ENCODE results near the gene CLASRP. TPM values are rescaled to one million over a fixed set of nuclear protein-coding genes. Genes with fewer than 3 reads are reported as not detected.

Gene CLASRP
- total RNA-seq, 2 donors from 2014 or later = 40.2 to 64.9 TPM

- H3K27me3 ChIP-seq = no peaks in the 10 kb centered on the region
- no peak overlapping the region for H3K4me3 ChIP-seq
- H3K36me3 ChIP-seq (replicated peaks in 1 of 2; ENCODE audit: insufficient read depth in 1 of 2, low read depth in 2 of 2) = peaks cover 0 to 2% of the 10 kb centered on the region in 2 donors
- no peak overlapping the region for H3K27ac ChIP-seq
- ATAC-seq = no peak
- intact Hi-C loops (cut with DNase I) = no loop called here
- 69 to 77% methylated on average over 11 of the region's 11 CpGs for WGBS, 2 donors
- H3K9me3 ChIP-seq = no peaks in the 10 kb centered on the region
- no peak for TF ChIP-seq POLR2A (IDR thresholded peaks at IDR 0.05)
- no peak for TF ChIP-seq CTCF (IDR thresholded peaks at IDR 0.05)
- H3K4me1 ChIP-seq = peaks cover 14% of the 10 kb centered on the region
- DNase-seq = no peak
These were observed 48.7 kb downstream of the CLASRP start for GRCh38 chr19:45087531-45087930.

- DNase-seq (no peak), ATAC-seq (no peak)
- intact Hi-C loops (cut with DNase I) = no loop called here
- no peak overlapping the region for H3K4me3 ChIP-seq
- 88 to 89% methylated on average over 5 to 17 of the region's 17 CpGs for WGBS, 2 donors
- peaks cover 0 to 2% of the 10 kb centered on the region in 2 donors for H3K36me3 ChIP-seq (replicated peaks in 1 of 2; ENCODE audit: insufficient read depth in 1 of 2, low read depth in 2 of 2)
- peaks cover 30% of the 10 kb centered on the region for H3K4me1 ChIP-seq
- H3K27me3 ChIP-seq = no peaks in the 10 kb centered on the region
- no peaks in the 10 kb centered on the region for H3K9me3 ChIP-seq
- no peak for TF ChIP-seq CTCF (IDR thresholded peaks at IDR 0.05)
- TF ChIP-seq POLR2A (IDR thresholded peaks at IDR 0.05) = no peak
- peak overlapping the region in 1 of 4 donors; percentile 93 for H3K27ac ChIP-seq
These were observed 51.2 kb downstream of the CLASRP start for GRCh38 chr19:45090034-45090433.

- H3K4me3 ChIP-seq = peak overlapping the region in 1 of 2 donors; percentile 20
- DNase-seq = no peak
- no peak for ATAC-seq
- TF ChIP-seq POLR2A (IDR thresholded peaks at IDR 0.05) (no peak), CTCF (IDR thresholded peaks at IDR 0.05) (no peak)
- H3K27me3 ChIP-seq = no peaks in the 10 kb centered on the region
- H3K27ac ChIP-seq = peak overlapping the region in 3 of 4 donors; percentile 43 to 97 (median 93)
- intact Hi-C loops (cut with DNase I) = no loop called here
- peaks cover 0 to 2% of the 10 kb centered on the region in 2 donors for H3K36me3 ChIP-seq (replicated peaks in 1 of 2; ENCODE audit: insufficient read depth in 1 of 2, low read depth in 2 of 2)
- 17 to 29% methylated on average over 5 of the region's 5 CpGs for WGBS, 2 donors
- H3K4me1 ChIP-seq = peaks cover 36% of the 10 kb centered on the region
- H3K9me3 ChIP-seq = no peaks in the 10 kb centered on the region
These were observed 51.8 kb downstream of the CLASRP start for GRCh38 chr19:45090606-45091005.

- peaks cover 41% of the 10 kb centered on the region for H3K4me1 ChIP-seq
- ATAC-seq (peak; percentile 89), DNase-seq (peak; percentile 99)
- WGBS, 2 donors = 6 to 9% methylated on average over 41 to 64 of the region's 64 CpGs
- no peaks in the 10 kb centered on the region for H3K27me3 ChIP-seq
- H3K36me3 ChIP-seq (replicated peaks in 1 of 2; ENCODE audit: insufficient read depth in 1 of 2, low read depth in 2 of 2) = peaks cover 0 to 2% of the 10 kb centered on the region in 2 donors
- intact Hi-C loops (cut with DNase I) = no loop called here
- TF ChIP-seq POLR2A (IDR thresholded peaks at IDR 0.05) (peak in 2 of 3 donors; percentile 64 to 75), CTCF (IDR thresholded peaks at IDR 0.05) (peak in 2 of 7 experiments; percentile 1 to 19)
- peak overlapping the region; percentile 20 to 96 for H3K4me3 ChIP-seq
- H3K27ac ChIP-seq = peak overlapping the region; percentile 74 to 97 (median 91)
- H3K9me3 ChIP-seq = no peaks in the 10 kb centered on the region
These were observed 52.4 kb downstream of the CLASRP start for GRCh38 chr19:45091031-45091923.
